Erythroblast (primary cell): ENCODE data around the gene A1CF.

Source experiments
- GATA1 ChIP-seq: IDR thresholded peaks from 2 replicates; pipeline ENCODE4 v1.6.1; 2011; ENCODE audit warnings: low read depth, mild to moderate bottlenecking, control low read depth, low read length, moderate library complexity
- POLR2A ChIP-seq: IDR thresholded peaks from 2 replicates; pipeline ENCODE4 v1.6.1; 2011; ENCODE audit warnings: mild to moderate bottlenecking, low read length

DNA sequence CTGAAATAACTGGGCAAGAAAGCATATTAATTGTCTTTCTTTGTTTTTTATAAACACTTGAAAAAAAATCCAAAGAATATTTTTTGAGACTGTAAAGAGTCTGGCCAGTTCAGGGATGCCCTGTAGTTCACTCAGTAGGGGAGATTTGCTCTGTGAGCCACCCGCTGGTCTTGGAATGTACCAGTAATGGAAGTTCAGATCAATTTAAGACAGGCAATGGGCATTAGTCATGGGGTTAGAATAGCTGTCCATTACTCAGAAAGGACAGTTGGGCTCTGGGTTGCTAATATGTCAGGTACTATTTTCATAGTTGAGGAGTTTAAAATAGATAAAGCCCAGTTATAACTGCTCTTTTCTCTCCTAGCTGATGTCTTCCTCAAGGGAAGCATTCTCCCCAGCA lies 38.7 kb downstream of the A1CF start:
- TF ChIP-seq POLR2A (no peak), GATA1 (no peak)
